LNCaP clone FGC (cell line): ENCODE measurements around the gene ALCAM.

Experiments
- DNase-seq: peaks from one replicate; pipeline ENCODE4 v3.0.0-alpha.2; 2011; ENCODE audit warnings: low read depth
- H3K4me3 ChIP-seq: 2 replicates; pipeline ENCODE4 v1.5.1; 2011; ENCODE audit warnings: mild to moderate bottlenecking, low read depth, low read length, control low read depth
- CTCF ChIP-seq: IDR thresholded peaks from 2 replicates; pipeline ENCODE4 v1.5.1; 2012; ENCODE audit warnings: mild to moderate bottlenecking; ENCODE audit not compliant: control insufficient read depth, insufficient read depth; ENCODE audit errors: extremely low read depth

Gene ALCAM

GRCh38 chr3:105349684-105350387, 16.9 kb upstream of the ALCAM start:
- no peak overlapping the region for H3K4me3 ChIP-seq
- no peak for TF ChIP-seq CTCF
- no peak for DNase-seq

GRCh38 chr3:105351821-105352220, 14.9 kb upstream of the ALCAM start:
- DNase-seq: no peak
- no peak overlapping the region for H3K4me3 ChIP-seq
- no peak for TF ChIP-seq CTCF

- TF ChIP-seq CTCF: no peak
- DNase-seq: no peak
- H3K4me3 ChIP-seq: no peak overlapping the region
Measured at GRCh38 chr3:105352976-105353375, 13.7 kb upstream of the ALCAM start.

GRCh38 chr3:105353485-105354161, 13.1 kb upstream of the ALCAM start:
- DNase-seq: no peak
- no peak overlapping the region for H3K4me3 ChIP-seq
- no peak for TF ChIP-seq CTCF

GRCh38 chr3:105354429-105354828, 12.3 kb upstream of the ALCAM start:
- DNase-seq: no peak
- no peak overlapping the region for H3K4me3 ChIP-seq
- TF ChIP-seq CTCF: no peak

GRCh38 chr3:105355408-105356061, 11.2 kb upstream of the ALCAM start:
- no peak overlapping the region for H3K4me3 ChIP-seq
- TF ChIP-seq CTCF: no peak
- DNase-seq: no peak
